Brain (organoid and tissue), 1 donor: ENCODE data around the gene AIMP1. TPM values are rescaled to one million over a fixed set of nuclear protein-coding genes. Genes with fewer than 3 reads are reported as not detected.

Experiments used
- polyA plus RNA-seq: library from polyadenylated mRNA; stranded (reverse); fragments of 350-450 nt; fragmentation: Illumina TruSeq; extraction: RNeasy Lipid Tissue Mini Kit (QIAGEN cat#74804); gene quantifications from one replicate; pipeline ENCODE4 v1.2.3, GENCODE V29; 2015; ENCODE audit warnings: low read depth, low replicate concordance; ENCODE audit not compliant: insufficient read depth

The AIMP1 gene
- polyA plus RNA-seq, 1 donor from 2014 or later: 15.4 TPM

Other genes starting within 250 kb of the AIMP1 start
- gene TBCK, start 341 bp upstream of the AIMP1 start, polyA plus RNA-seq: 8.6 TPM
- gene GIMD1, start 52.2 kb downstream of the AIMP1 start, polyA plus RNA-seq: not detected